Measurements from ENCODE around the gene CUL2.

CUL2 gene
- total RNA-seq = 51.3 to 89.8 (median 75.7) reads per million in 9 experiments

GRCh38 chr10:35090162-35090954, at the start of gene CUL2:
CUL2 (minus strand) TSS chr10:35090341; CDS start chr10:35071317, 19,024 bp downstream.
- peak within 1 kb of the TSS; percentile 92 to 93 for H3K4me3 Mint-ChIP-seq
- ATAC-seq (replicated peaks) = peak; percentile 95
- peak within 1 kb of the TSS; percentile 96 to 97 for H3K27ac Mint-ChIP-seq
- H3K9me3 Mint-ChIP-seq = no peaks in the 10 kb centered on the region
- H3K36me3 Mint-ChIP-seq (ENCODE audit: insufficient read depth) = peaks cover 20% of the 10 kb centered on the region
- DNase-seq = peak; percentile 89 to 96 (median 93)
- H3K4me1 Mint-ChIP-seq (ENCODE audit: low read depth in 2 of 2) = peaks cover 37 to 42% of the 10 kb centered on the region in 2 donors
- H3K27me3 Mint-ChIP-seq = no peaks in the 10 kb centered on the region

- DNase-seq (no peak), ATAC-seq (replicated peaks) (peak; percentile 18)
- Mint-ChIP-seq H3K4me1 (ENCODE audit: low read depth in 2 of 2) (peaks cover 17 to 27% of the 10 kb centered on the region in 2 donors), H3K27ac (peak overlapping the region; percentile 33 to 45), H3K27me3 (no peaks in the 10 kb centered on the region), H3K36me3 (ENCODE audit: insufficient read depth) (peaks cover 10% of the 10 kb centered on the region), H3K4me3 (peak overlapping the region; percentile 42 to 63), H3K9me3 (no peaks in the 10 kb centered on the region)
Observed at GRCh38 chr10:35136263-35136815, 46.2 kb upstream of the CUL2 start.

- Mint-ChIP-seq H3K27me3 (no peaks in the 10 kb centered on the region), H3K36me3 (ENCODE audit: insufficient read depth) (peaks cover 10% of the 10 kb centered on the region), H3K9me3 (no peaks in the 10 kb centered on the region), H3K4me1 (ENCODE audit: low read depth in 2 of 2) (peaks cover 19 to 29% of the 10 kb centered on the region in 2 donors), H3K27ac (peak overlapping the region; percentile 33 to 45), H3K4me3 (peak overlapping the region; percentile 42 to 63)
- DNase-seq = peak in 1 of 3 experiments; percentile 3
- peak; percentile 24 for ATAC-seq (replicated peaks)
Observed at GRCh38 chr10:35135861-35136260, 45.7 kb upstream of the CUL2 start.

GRCh38 chr10:35133586-35133985, 43.4 kb upstream of the CUL2 start:
- Mint-ChIP-seq H3K4me3 (peak overlapping the region in 1 of 2 donors; percentile 85), H3K36me3 (ENCODE audit: insufficient read depth) (peaks cover 18% of the 10 kb centered on the region)

GRCh38 chr10:35132727-35133126, 42.6 kb upstream of the CUL2 start:
- Mint-ChIP-seq H3K27me3 (no peaks in the 10 kb centered on the region), H3K9me3 (no peaks in the 10 kb centered on the region), H3K27ac (peak overlapping the region; percentile 94 to 99), H3K4me3 (peak overlapping the region; percentile 85 to 86), H3K4me1 (ENCODE audit: low read depth in 2 of 2) (peaks cover 29 to 39% of the 10 kb centered on the region in 2 donors), H3K36me3 (ENCODE audit: insufficient read depth) (peaks cover 26% of the 10 kb centered on the region)
- DNase-seq (no peak), ATAC-seq (replicated peaks) (no peak)

More at GRCh38 chr10:35133586-35133985, 43.4 kb upstream of the CUL2 start:
- DNase-seq (no peak), ATAC-seq (replicated peaks) (no peak)
- Mint-ChIP-seq H3K9me3 (no peaks in the 10 kb centered on the region), H3K27me3 (no peaks in the 10 kb centered on the region), H3K4me1 (ENCODE audit: low read depth in 2 of 2) (peaks cover 26 to 32% of the 10 kb centered on the region in 2 donors), H3K27ac (peak overlapping the region; percentile 94 to 99)

- no peaks in the 10 kb centered on the region for H3K9me3 Mint-ChIP-seq
- no peaks in the 10 kb centered on the region for H3K27me3 Mint-ChIP-seq
- H3K4me3 Mint-ChIP-seq = peak overlapping the region; percentile 85 to 86
- H3K27ac Mint-ChIP-seq = peak overlapping the region; percentile 9 to 99
- H3K36me3 Mint-ChIP-seq (ENCODE audit: insufficient read depth) = peaks cover 43% of the 10 kb centered on the region
- peaks cover 29 to 38% of the 10 kb centered on the region in 2 donors for H3K4me1 Mint-ChIP-seq (ENCODE audit: low read depth in 2 of 2)
- ATAC-seq (replicated peaks) (no peak), DNase-seq (no peak)
Observed at GRCh38 chr10:35130663-35131062, 40.5 kb upstream of the CUL2 start.

GRCh38 chr10:35129185-35129674, 39.1 kb upstream of the CUL2 start:
- no peaks in the 10 kb centered on the region for H3K9me3 Mint-ChIP-seq
- H3K27ac Mint-ChIP-seq = peak overlapping the region; percentile 99 to 100
- H3K4me1 Mint-ChIP-seq (ENCODE audit: low read depth in 2 of 2) = peaks cover 31 to 35% of the 10 kb centered on the region in 2 donors
- H3K27me3 Mint-ChIP-seq = no peaks in the 10 kb centered on the region
- H3K36me3 Mint-ChIP-seq (ENCODE audit: insufficient read depth) = peaks cover 43% of the 10 kb centered on the region
- H3K4me3 Mint-ChIP-seq = peak overlapping the region; percentile 86 to 93
- ATAC-seq (replicated peaks) = no peak
- no peak for DNase-seq

- peak overlapping the region; percentile 99 to 100 for H3K27ac Mint-ChIP-seq
- H3K4me1 Mint-ChIP-seq (ENCODE audit: low read depth in 2 of 2) = peaks cover 20 to 28% of the 10 kb centered on the region in 2 donors
- H3K36me3 Mint-ChIP-seq (ENCODE audit: insufficient read depth) = peaks cover 43% of the 10 kb centered on the region
- ATAC-seq (replicated peaks) = peak; percentile 2
- no peaks in the 10 kb centered on the region for H3K27me3 Mint-ChIP-seq
- no peaks in the 10 kb centered on the region for H3K9me3 Mint-ChIP-seq
- peak overlapping the region; percentile 86 to 93 for H3K4me3 Mint-ChIP-seq
- DNase-seq = peak; percentile 53 to 63 (median 55)
Observed at GRCh38 chr10:35127289-35127891, 37.2 kb upstream of the CUL2 start.

- H3K36me3 Mint-ChIP-seq (ENCODE audit: insufficient read depth) = peaks cover 36% of the 10 kb centered on the region
- no peaks in the 10 kb centered on the region for H3K9me3 Mint-ChIP-seq
- peaks cover 20 to 23% of the 10 kb centered on the region in 2 donors for H3K4me1 Mint-ChIP-seq (ENCODE audit: low read depth in 2 of 2)
- peak; percentile 97 to 99 (median 98) for DNase-seq
- H3K4me3 Mint-ChIP-seq = peak within 1 kb of the TSS; percentile 86 to 93
- no peaks in the 10 kb centered on the region for H3K27me3 Mint-ChIP-seq
- peak; percentile 79 for ATAC-seq (replicated peaks)
- peak within 1 kb of the TSS; percentile 99 to 100 for H3K27ac Mint-ChIP-seq
Observed at GRCh38 chr10:35126530-35127288, 36.6 kb upstream of the CUL2 start, which contains the start of gene CREM. CREM (plus strand) TSS chr10:35126846; CDS start chr10:35137836, 10,990 bp downstream.

- ATAC-seq (replicated peaks) = no peak
- H3K27ac Mint-ChIP-seq = peak overlapping the region; percentile 99 to 100
- peaks cover 36% of the 10 kb centered on the region for H3K36me3 Mint-ChIP-seq (ENCODE audit: insufficient read depth)
- peak overlapping the region; percentile 86 to 93 for H3K4me3 Mint-ChIP-seq
- no peaks in the 10 kb centered on the region for H3K27me3 Mint-ChIP-seq
- H3K9me3 Mint-ChIP-seq = no peaks in the 10 kb centered on the region
- DNase-seq = peak in 1 of 3 experiments; percentile 10
- H3K4me1 Mint-ChIP-seq (ENCODE audit: low read depth in 2 of 2) = peaks cover 20 to 22% of the 10 kb centered on the region in 2 donors
Observed at GRCh38 chr10:35126062-35126529, 36.0 kb upstream of the CUL2 start.

- no peak for ATAC-seq (replicated peaks)
- Mint-ChIP-seq H3K36me3 (ENCODE audit: insufficient read depth) (peaks cover 36% of the 10 kb centered on the region), H3K9me3 (no peaks in the 10 kb centered on the region), H3K27me3 (no peaks in the 10 kb centered on the region), H3K4me1 (ENCODE audit: low read depth in 2 of 2) (peaks cover 16 to 18% of the 10 kb centered on the region in 2 donors), H3K4me3 (no peak overlapping the region), H3K27ac (peak overlapping the region; percentile 99 to 100)
- no peak for DNase-seq
Observed at GRCh38 chr10:35124540-35124939, 34.4 kb upstream of the CUL2 start.

- peaks cover 0 to 3% of the 10 kb centered on the region in 2 donors for H3K4me1 Mint-ChIP-seq (ENCODE audit: low read depth in 2 of 2)
- no peak for DNase-seq
- ATAC-seq (replicated peaks) = no peak
- H3K27ac Mint-ChIP-seq = no peak overlapping the region
- H3K9me3 Mint-ChIP-seq = no peaks in the 10 kb centered on the region
- no peak overlapping the region for H3K4me3 Mint-ChIP-seq
- no peaks in the 10 kb centered on the region for H3K27me3 Mint-ChIP-seq
- H3K36me3 Mint-ChIP-seq (ENCODE audit: insufficient read depth) = no peaks in the 10 kb centered on the region
Observed at GRCh38 chr10:35119378-35119777, 29.2 kb upstream of the CUL2 start.

Measured in effector memory CD8-positive, alpha-beta T cell (primary cell).